ENCODE results near the gene PTPRN2. TPM values are rescaled to one million over a fixed set of nuclear protein-coding genes. Genes with fewer than 3 reads are reported as not detected.

The PTPRN2 gene
- total and polyA plus RNA-seq, 8 donors, result 12.2 to 49.2 (median 31.8) TPM

GRCh38 chr7:158424531-158424930, 163.1 kb downstream of the PTPRN2 start:
- H3K4me3 ChIP-seq, result no peak overlapping the region
- intact Hi-C loops (cut with DNase I), result no loop called here
- DNase-seq (no peak), ATAC-seq (no peak), FAIRE-seq (no peak)
- no peak overlapping the region for H3K27ac ChIP-seq
- H3K36me3 ChIP-seq, result no peaks in the 10 kb centered on the region
- no peaks in the 10 kb centered on the region for H3K9me3 ChIP-seq
- H3K27me3 ChIP-seq, result no peaks in the 10 kb centered on the region
- H3K4me1 ChIP-seq, result no peaks in the 10 kb centered on the region
- 86 to 87% methylated on average over 19 of the region's 19 CpGs for WGBS, 2 donors
- TF ChIP-seq, protein P1, sequence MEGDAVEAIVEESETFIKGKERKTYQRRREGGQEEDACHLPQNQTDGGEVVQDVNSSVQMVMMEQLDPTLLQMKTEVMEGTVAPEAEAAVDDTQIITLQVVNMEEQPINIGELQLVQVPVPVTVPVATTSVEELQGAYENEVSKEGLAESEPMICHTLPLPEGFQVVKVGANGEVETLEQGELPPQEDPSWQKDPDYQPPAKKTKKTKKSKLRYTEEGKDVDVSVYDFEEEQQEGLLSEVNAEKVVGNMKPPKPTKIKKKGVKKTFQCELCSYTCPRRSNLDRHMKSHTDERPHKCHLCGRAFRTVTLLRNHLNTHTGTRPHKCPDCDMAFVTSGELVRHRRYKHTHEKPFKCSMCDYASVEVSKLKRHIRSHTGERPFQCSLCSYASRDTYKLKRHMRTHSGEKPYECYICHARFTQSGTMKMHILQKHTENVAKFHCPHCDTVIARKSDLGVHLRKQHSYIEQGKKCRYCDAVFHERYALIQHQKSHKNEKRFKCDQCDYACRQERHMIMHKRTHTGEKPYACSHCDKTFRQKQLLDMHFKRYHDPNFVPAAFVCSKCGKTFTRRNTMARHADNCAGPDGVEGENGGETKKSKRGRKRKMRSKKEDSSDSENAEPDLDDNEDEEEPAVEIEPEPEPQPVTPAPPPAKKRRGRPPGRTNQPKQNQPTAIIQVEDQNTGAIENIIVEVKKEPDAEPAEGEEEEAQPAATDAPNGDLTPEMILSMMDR (IDR thresholded peaks at IDR 0.05), result no peak

GRCh38 chr7:158424011-158424410, 163.6 kb downstream of the PTPRN2 start:
- 93 to 94% methylated on average over 23 of the region's 23 CpGs for WGBS, 2 donors
- no peak for FAIRE-seq

DNA sequence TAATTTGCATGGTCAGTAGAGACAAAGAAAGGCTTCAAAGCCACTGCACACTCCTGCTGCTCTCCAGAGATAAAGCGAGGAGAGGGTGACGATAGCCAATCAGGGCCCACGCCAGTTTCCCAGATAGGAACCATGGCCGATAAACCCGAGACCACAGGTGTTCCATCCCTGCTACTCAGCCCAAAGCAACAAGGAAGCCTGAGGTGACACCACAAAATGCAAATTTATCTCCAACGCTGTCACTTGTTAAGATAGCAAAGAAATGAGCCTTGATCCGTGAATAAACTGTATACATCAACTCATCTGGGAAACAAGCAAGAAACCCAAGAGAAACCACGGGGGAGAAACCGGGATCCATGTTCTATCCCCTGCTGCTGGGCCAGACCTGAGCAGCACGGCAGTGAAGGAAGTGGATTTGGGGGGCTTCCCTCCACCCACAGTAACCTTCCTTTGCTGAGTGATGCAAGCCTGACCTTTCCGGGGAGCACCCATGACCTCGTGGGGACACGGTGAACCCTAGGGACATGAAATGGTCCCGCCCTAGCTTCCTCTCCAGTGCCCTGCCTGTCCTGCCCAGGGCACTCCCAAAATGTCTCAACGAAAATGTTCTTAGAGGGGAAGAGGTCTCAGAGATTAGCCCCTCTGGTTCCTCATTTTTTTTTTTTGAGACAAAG, 164.6 kb downstream of the PTPRN2 start:
- Histone ChIP-seq H3K36me3 (no peaks in the 10 kb centered on the region), H3K4me3 (no peak overlapping the region), H3K9me3 (no peaks in the 10 kb centered on the region), H3K27ac (no peak overlapping the region), H3K4me1 (no peaks in the 10 kb centered on the region), H3K27me3 (no peaks in the 10 kb centered on the region)
- FAIRE-seq (no peak), ATAC-seq (no peak), DNase-seq (no peak)
- 85% methylated on average over 15 of the region's 15 CpGs for WGBS, 2 donors
- TF ChIP-seq, protein P1 (IDR thresholded peaks at IDR 0.05), result no peak
- intact Hi-C loops (cut with DNase I), result no loop called here

More at GRCh38 chr7:158424011-158424410, 163.6 kb downstream of the PTPRN2 start:
- H3K4me3 ChIP-seq, result no peak overlapping the region
- H3K27ac ChIP-seq, result no peak overlapping the region
- DNase-seq (no peak), ATAC-seq (no peak)
- intact Hi-C loops (cut with DNase I), result no loop called here
- no peaks in the 10 kb centered on the region for H3K9me3 ChIP-seq
- TF ChIP-seq, protein P1 (IDR thresholded peaks at IDR 0.05), result no peak
- no peaks in the 10 kb centered on the region for H3K27me3 ChIP-seq
- no peaks in the 10 kb centered on the region for H3K4me1 ChIP-seq
- no peaks in the 10 kb centered on the region for H3K36me3 ChIP-seq

DNA sequence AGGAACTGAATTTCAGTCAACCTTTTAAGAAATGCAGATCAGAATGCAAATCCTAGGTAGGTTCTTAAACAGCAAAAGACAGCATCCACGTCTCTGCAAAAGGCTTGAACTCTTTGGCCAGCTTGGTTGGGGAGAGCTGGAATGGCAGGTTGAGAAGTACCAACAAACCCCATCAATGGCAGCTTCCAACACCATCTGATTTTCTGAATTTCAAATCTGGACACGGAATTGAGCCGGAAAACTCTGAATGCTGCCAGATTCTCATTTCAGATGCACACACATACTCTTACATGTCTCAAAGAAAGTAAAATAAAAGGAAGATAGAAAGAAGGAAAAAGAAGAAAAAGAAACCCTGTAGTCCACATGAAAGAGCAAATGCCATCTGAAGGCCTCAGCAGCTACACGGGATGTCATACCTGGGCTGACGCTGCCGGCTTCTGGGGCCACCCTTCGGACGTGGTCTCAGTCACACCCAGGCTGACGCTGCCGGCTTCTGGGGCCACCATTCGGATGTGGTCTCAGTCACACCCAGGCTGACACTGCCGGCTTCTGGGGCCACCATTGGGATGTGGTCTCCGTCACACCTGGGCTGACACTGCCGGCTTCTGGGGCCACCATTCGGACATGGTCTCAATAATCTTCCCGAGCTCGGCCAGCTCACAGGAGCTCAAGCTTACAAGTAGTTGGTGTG, 165.3 kb downstream of the PTPRN2 start:
- Histone ChIP-seq H3K27ac (no peak overlapping the region), H3K36me3 (no peaks in the 10 kb centered on the region), H3K9me3 (no peaks in the 10 kb centered on the region), H3K27me3 (no peaks in the 10 kb centered on the region), H3K4me3 (no peak overlapping the region), H3K4me1 (no peaks in the 10 kb centered on the region)
- WGBS, 2 donors, result 91 to 95% methylated on average over 17 of the region's 17 CpGs
- ATAC-seq (no peak), DNase-seq (no peak), FAIRE-seq (no peak)
- TF ChIP-seq, protein P1 (IDR thresholded peaks at IDR 0.05), result no peak
- intact Hi-C loops (cut with DNase I), result no loop called here

- no peaks in the 10 kb centered on the region for H3K36me3 ChIP-seq
- no peak overlapping the region for H3K27ac ChIP-seq
- no peak for ATAC-seq
- H3K4me3 ChIP-seq, result no peak overlapping the region
- intact Hi-C loops (cut with DNase I), result no loop called here
- no peak for DNase-seq
- H3K9me3 ChIP-seq, result no peaks in the 10 kb centered on the region
- no peak for FAIRE-seq
- 79 to 84% methylated on average over 7 of the region's 7 CpGs for WGBS, 2 donors
- H3K4me1 ChIP-seq, result no peaks in the 10 kb centered on the region
- TF ChIP-seq, protein P1 (IDR thresholded peaks at IDR 0.05), result no peak
- no peaks in the 10 kb centered on the region for H3K27me3 ChIP-seq
Observed at GRCh38 chr7:158421361-158421760, 166.3 kb downstream of the PTPRN2 start.
